Neural progenitor cell (in vitro differentiated cells): ENCODE data around the gene L3HYPDH. TPM values are rescaled to one million over a fixed set of nuclear protein-coding genes. Genes with fewer than 3 reads are reported as not detected.
A peak's percentile ranks its signal among the peaks of the same experiment; 100 is the strongest.

Experiments
- DNase-seq: peaks from one replicate; pipeline ENCODE4 v3.0.0-alpha.2; 2016; ENCODE audit warnings: low spot score
- H2AFZ ChIP-seq: fragments of 200-600 bp; sonication (generic); replicated peaks from 2 replicates; pipeline ENCODE4 v1.6.1; 2016; ENCODE audit warnings: antibody characterized with exemption
- H3F3A ChIP-seq: fragments of 200-600 bp; sonication (generic); 2 replicates; pipeline ENCODE4 v1.6.1; 2016; ENCODE audit warnings: antibody characterized with exemption, low read depth
- H3K27ac ChIP-seq: fragments of 200-600 bp; sonication (generic); 2 replicates; pipeline ENCODE4 v1.5.1; 2016; ENCODE audit warnings: mild to moderate bottlenecking
- H3K27me3 ChIP-seq: fragments of 200-600 bp; sonication (generic); 2 replicates; pipeline ENCODE4 v1.6.1; 2016; ENCODE audit warnings: mild to moderate bottlenecking, moderate library complexity
- H3K36me3 ChIP-seq: fragments of 200-600 bp; sonication (generic); 2 replicates; pipeline ENCODE4 v1.5.1; 2016
- H3K4me1 ChIP-seq: fragments of 200-600 bp; sonication (generic); 2 replicates; pipeline ENCODE4 v1.6.1; 2016; ENCODE audit warnings: mixed run types
- H3K4me2 ChIP-seq: fragments of 200-600 bp; sonication (generic); 2 replicates; pipeline ENCODE4 v1.6.1; 2016
- H3K4me3 ChIP-seq: fragments of 200-600 bp; sonication (generic); 2 replicates; pipeline ENCODE4 v1.5.1; 2016
- H3K79me2 ChIP-seq: fragments of 200-600 bp; sonication (generic); 2 replicates; pipeline ENCODE4 v1.6.1; 2016; ENCODE audit warnings: low read depth
- H3K9ac ChIP-seq: fragments of 200-600 bp; sonication (generic); 2 replicates; pipeline ENCODE4 v1.6.1; 2016
- H3K9me3 ChIP-seq: fragments of 200-600 bp; sonication (generic); 2 replicates; pipeline ENCODE4 v1.5.1; 2016; ENCODE audit warnings: low read depth
- H4K20me1 ChIP-seq: fragments of 200-600 bp; sonication (generic); 2 replicates; pipeline ENCODE4 v1.6.1; 2016; ENCODE audit warnings: low read depth
- H3K27ac Mint-ChIP-seq: 3 replicates; pipeline ENCODE4 v1.8.0; 2021; ENCODE audit warnings: mixed read lengths
- H3K27me3 Mint-ChIP-seq: 2 replicates; pipeline ENCODE4 v1.8.0; 2022; ENCODE audit warnings: low read depth, mild to moderate bottlenecking, inconsistent platforms, moderate library complexity, mixed read lengths; ENCODE audit not compliant: insufficient read depth
- H3K36me3 Mint-ChIP-seq: 3 replicates; pipeline ENCODE4 v1.8.0; 2021; ENCODE audit warnings: mixed read lengths
- H3K4me1 Mint-ChIP-seq: 3 replicates; pipeline ENCODE4 v1.8.0; 2021; ENCODE audit warnings: mixed read lengths
- H3K4me3 Mint-ChIP-seq: 3 replicates; pipeline ENCODE4 v1.8.0; 2021; ENCODE audit warnings: mild to moderate bottlenecking, moderate library complexity, mixed read lengths
- H3K9me3 Mint-ChIP-seq: 3 replicates; pipeline ENCODE4 v1.8.0; 2020; ENCODE audit warnings: mixed read lengths
- CTCF ChIP-seq: fragments of 200-600 bp; sonication (generic); IDR thresholded peaks from 2 replicates; pipeline ENCODE4 v1.5.1; 2017; ENCODE audit warnings: antibody characterized with exemption, mild to moderate bottlenecking
- EZH2 ChIP-seq: fragments of 200-600 bp; sonication (generic); IDR thresholded peaks from 2 replicates; pipeline ENCODE4 v1.6.1; 2017; ENCODE audit warnings: antibody characterized with exemption, mild to moderate bottlenecking, moderate library complexity
- EZH2phosphoT487 ChIP-seq: fragments of 200-600 bp; sonication (generic); IDR thresholded peaks from 2 replicates; pipeline ENCODE4 v1.6.1; 2017; ENCODE audit warnings: antibody characterized with exemption
- total RNA-seq: library from RNA; depleted of rRNA; stranded (reverse); fragments of >200 nt; gene quantifications from 2 replicates; pipeline ENCODE4 v1.2.3, GENCODE V29; 2015; ENCODE audit warnings: low replicate concordance

L3HYPDH gene
- total RNA-seq, 1 donor from 2014 or later: 20.8 TPM

GRCh38 chr14:59464486-59465315, 19.5 kb downstream of the L3HYPDH start:
- Mint-ChIP-seq H3K27me3 (no peaks in the 10 kb centered on the region), H3K4me3 (peak overlapping the region; percentile 90), H3K27ac (peak overlapping the region; percentile 78), H3K36me3 (peaks cover 6% of the 10 kb centered on the region), H3K4me1 (peaks cover 10% of the 10 kb centered on the region), H3K9me3 (no peaks in the 10 kb centered on the region)
- H3K4me2 ChIP-seq: peak overlapping the region; percentile 99
- no peak overlapping the region for H3K9ac ChIP-seq
- no peaks in the 10 kb centered on the region for H3K9me3 ChIP-seq
- H4K20me1 ChIP-seq: peaks cover 20% of the 10 kb centered on the region
- peaks cover 6% of the 10 kb centered on the region for H3K4me1 ChIP-seq
- no peak overlapping the region for H3K27ac ChIP-seq
- TF ChIP-seq EZH2: no peak
- TF ChIP-seq CTCF: no peak
- no peak for TF ChIP-seq EZH2phosphoT487
- peak overlapping the region; percentile 66 for H3K4me3 ChIP-seq
- H3F3A ChIP-seq: peaks cover 25% of the 10 kb centered on the region
- peak; percentile 89 for DNase-seq
- H3K79me2 ChIP-seq: no peaks in the 10 kb centered on the region
- peaks cover 47% of the 10 kb centered on the region for H3K27me3 ChIP-seq
- H3K36me3 ChIP-seq: no peaks in the 10 kb centered on the region
- peak overlapping the region; percentile 96 for H2AFZ ChIP-seq

- Mint-ChIP-seq H3K9me3 (no peaks in the 10 kb centered on the region), H3K27ac (no peak overlapping the region), H3K4me1 (peaks cover 10% of the 10 kb centered on the region), H3K4me3 (peak overlapping the region; percentile 82), H3K27me3 (no peaks in the 10 kb centered on the region), H3K36me3 (peaks cover 6% of the 10 kb centered on the region)
- Histone ChIP-seq H3K4me2 (peak overlapping the region; percentile 99), H3K4me3 (peak overlapping the region; percentile 66), H3K36me3 (no peaks in the 10 kb centered on the region), H3K9ac (no peak overlapping the region), H3K27ac (no peak overlapping the region), H3K79me2 (no peaks in the 10 kb centered on the region), H3K9me3 (no peaks in the 10 kb centered on the region), H3K4me1 (peaks cover 6% of the 10 kb centered on the region), H3K27me3 (peaks cover 47% of the 10 kb centered on the region), H4K20me1 (peaks cover 20% of the 10 kb centered on the region), H2AFZ (peak overlapping the region; percentile 96), H3F3A (peaks cover 25% of the 10 kb centered on the region)
- DNase-seq: peak; percentile 19
- TF ChIP-seq EZH2phosphoT487 (peak; percentile 14), CTCF (no peak)
Measured at GRCh38 chr14:59463787-59464485, 20.3 kb downstream of the L3HYPDH start.

GRCh38 chr14:59461891-59462290, 22.3 kb downstream of the L3HYPDH start:
- H2AFZ ChIP-seq: no peak overlapping the region
- peaks cover 3% of the 10 kb centered on the region for H3K9me3 ChIP-seq

More at GRCh38 chr14:59461891-59462290, 22.3 kb downstream of the L3HYPDH start:
- Histone ChIP-seq H3K4me3 (no peak overlapping the region), H3K36me3 (peaks cover 2% of the 10 kb centered on the region), H3K9ac (no peak overlapping the region), H3K27ac (no peak overlapping the region), H3K79me2 (no peaks in the 10 kb centered on the region), H3K4me2 (no peak overlapping the region), H3K27me3 (peaks cover 47% of the 10 kb centered on the region), H3F3A (peaks cover 25% of the 10 kb centered on the region), H3K4me1 (peaks cover 6% of the 10 kb centered on the region), H4K20me1 (peaks cover 20% of the 10 kb centered on the region)
- H3K9me3 Mint-ChIP-seq: peaks cover 2% of the 10 kb centered on the region
- DNase-seq: no peak
- peaks cover 10% of the 10 kb centered on the region for H3K4me1 Mint-ChIP-seq
- TF ChIP-seq EZH2: no peak
- TF ChIP-seq CTCF: no peak
- TF ChIP-seq EZH2phosphoT487: no peak
- H3K27ac Mint-ChIP-seq: no peak overlapping the region
- H3K36me3 Mint-ChIP-seq: peaks cover 14% of the 10 kb centered on the region
- H3K4me3 Mint-ChIP-seq: no peak overlapping the region
- H3K27me3 Mint-ChIP-seq: no peaks in the 10 kb centered on the region
